GM21723 (cell line): ENCODE data around the gene ABCB8.
A peak's percentile ranks its signal among the peaks of the same experiment; 100 is the strongest.
"Not testable (repeated sequence)": the region's sequence is repeated elsewhere in the genome, so short reads cannot be mapped to it uniquely, and the experiment has no call there.

Experiments used
- ATAC-seq: cut with Tn5 transposase; IDR thresholded peaks from one replicate; pipeline ENCODE4 v1.9.1; 2021; ENCODE audit warnings: mild to moderate bottlenecking, moderate library complexity; ENCODE audit not compliant: unreplicated experiment

The ABCB8 gene

GRCh38 chr7:150997817-150998216, 30.4 kb upstream of the ABCB8 start:
- no peak for ATAC-seq

- no peak for ATAC-seq
These were observed 29.9 kb upstream of the ABCB8 start for GRCh38 chr7:150998341-150998740.

GRCh38 chr7:150999001-150999400, 29.2 kb upstream of the ABCB8 start:
- ATAC-seq = no peak

- ATAC-seq = no peak
These were observed 28.6 kb upstream of the ABCB8 start for GRCh38 chr7:150999497-151000230.

- no peak for ATAC-seq
These were observed 27.3 kb upstream of the ABCB8 start for GRCh38 chr7:151000897-151001495.

GRCh38 chr7:151001546-151001945, 26.7 kb upstream of the ABCB8 start:
- ATAC-seq = no peak

- ATAC-seq = no peak
These were observed 24.7 kb upstream of the ABCB8 start for GRCh38 chr7:151003572-151003971.

GRCh38 chr7:151005566-151005965, 22.7 kb upstream of the ABCB8 start:
- no peak for ATAC-seq

GRCh38 chr7:151006590-151007300, 21.5 kb upstream of the ABCB8 start:
- no peak for ATAC-seq

- ATAC-seq = no peak
These were observed 20.8 kb upstream of the ABCB8 start for GRCh38 chr7:151007469-151007898.

- ATAC-seq = no peak
These were observed 20.1 kb upstream of the ABCB8 start for GRCh38 chr7:151008143-151008510.

- peak; percentile 91 for ATAC-seq
These were observed 19.5 kb upstream of the ABCB8 start for GRCh38 chr7:151008511-151009323.

GRCh38 chr7:151009327-151010036, 18.8 kb upstream of the ABCB8 start:
- no peak for ATAC-seq

- ATAC-seq = no peak
These were observed 18.3 kb upstream of the ABCB8 start for GRCh38 chr7:151010037-151010306.

GRCh38 chr7:151010307-151011096, 17.7 kb upstream of the ABCB8 start:
- ATAC-seq = no peak

- no peak for ATAC-seq
These were observed 17.2 kb upstream of the ABCB8 start for GRCh38 chr7:151011097-151011409.

GRCh38 chr7:151011616-151012015, 16.6 kb upstream of the ABCB8 start:
- ATAC-seq = not testable (repeated sequence)

GRCh38 chr7:151012031-151012692, 16.1 kb upstream of the ABCB8 start:
- no peak for ATAC-seq

GRCh38 chr7:151012911-151013347, 15.3 kb upstream of the ABCB8 start:
- ATAC-seq = no peak

GRCh38 chr7:151013356-151013732, 14.9 kb upstream of the ABCB8 start:
- no peak for ATAC-seq
